GM19452 (cell line): Measurements from ENCODE around the gene FNDC4.

Experiments used
- ATAC-seq: cut with Tn5 transposase; IDR thresholded peaks from one replicate; pipeline ENCODE4 v1.9.1; 2021; ENCODE audit not compliant: unreplicated experiment

The FNDC4 gene

GRCh38 chr2:27494284-27494943 lies 586 bp downstream of the FNDC4 start:
- no peak for ATAC-seq

- no peak for ATAC-seq
Observed at GRCh38 chr2:27493948-27494283, 1.1 kb downstream of the FNDC4 start.

GRCh38 chr2:27492557-27492956 lies 2.4 kb downstream of the FNDC4 start:
- no peak for ATAC-seq

GRCh38 chr2:27489498-27490397 lies 5.3 kb downstream of the FNDC4 start, which contains the start of gene IFT172:
Gene IFT172, minus strand, starts transcription at chr2:27489743. Its CDS starts 90 bp downstream, at chr2:27489653.
- ATAC-seq = peak; percentile 93

GRCh38 chr2:27489118-27489497 lies 5.9 kb downstream of the FNDC4 start:
- no peak for ATAC-seq

- ATAC-seq = no peak
Observed at GRCh38 chr2:27485496-27485895, 9.5 kb downstream of the FNDC4 start.

- ATAC-seq = no peak
Observed at GRCh38 chr2:27471961-27472360, 23.0 kb downstream of the FNDC4 start.

- ATAC-seq = no peak
Observed at GRCh38 chr2:27464443-27464842, 30.6 kb downstream of the FNDC4 start.

- no peak for ATAC-seq
Observed at GRCh38 chr2:27461118-27461517, 33.9 kb downstream of the FNDC4 start.

GRCh38 chr2:27453968-27454367 lies 41.0 kb downstream of the FNDC4 start:
- no peak for ATAC-seq

GRCh38 chr2:27451095-27451494 lies 43.9 kb downstream of the FNDC4 start:
- ATAC-seq = no peak

GRCh38 chr2:27448381-27448780 lies 46.6 kb downstream of the FNDC4 start:
- no peak for ATAC-seq

GRCh38 chr2:27446057-27446456 lies 48.9 kb downstream of the FNDC4 start:
- ATAC-seq = no peak

GRCh38 chr2:27445615-27446014 lies 49.4 kb downstream of the FNDC4 start:
- no peak for ATAC-seq

GRCh38 chr2:27445155-27445554 lies 49.8 kb downstream of the FNDC4 start:
- no peak for ATAC-seq

- no peak for ATAC-seq
Observed at GRCh38 chr2:27442920-27443282, 52.1 kb downstream of the FNDC4 start.

- ATAC-seq = no peak
Observed at GRCh38 chr2:27441958-27442919, 52.8 kb downstream of the FNDC4 start, which contains the start of gene KRTCAP3. Gene KRTCAP3, plus strand, starts transcription at chr2:27442381. Its CDS starts 32 bp downstream, at chr2:27442413.
